NCI-H524 treated with DMSO at 0.1 percent for 48 hours (cell line): ENCODE results near the gene ANKRD13D.
"Not testable (repeated sequence)": the region's sequence is repeated elsewhere in the genome, so short reads cannot be mapped to it uniquely, and the experiment has no call there.

Experiments used
- DNase-seq: peaks from one replicate; lab custom pipeline; 2025; lab: John Stamatoyannopoulos, UW

The ANKRD13D gene

DNA sequence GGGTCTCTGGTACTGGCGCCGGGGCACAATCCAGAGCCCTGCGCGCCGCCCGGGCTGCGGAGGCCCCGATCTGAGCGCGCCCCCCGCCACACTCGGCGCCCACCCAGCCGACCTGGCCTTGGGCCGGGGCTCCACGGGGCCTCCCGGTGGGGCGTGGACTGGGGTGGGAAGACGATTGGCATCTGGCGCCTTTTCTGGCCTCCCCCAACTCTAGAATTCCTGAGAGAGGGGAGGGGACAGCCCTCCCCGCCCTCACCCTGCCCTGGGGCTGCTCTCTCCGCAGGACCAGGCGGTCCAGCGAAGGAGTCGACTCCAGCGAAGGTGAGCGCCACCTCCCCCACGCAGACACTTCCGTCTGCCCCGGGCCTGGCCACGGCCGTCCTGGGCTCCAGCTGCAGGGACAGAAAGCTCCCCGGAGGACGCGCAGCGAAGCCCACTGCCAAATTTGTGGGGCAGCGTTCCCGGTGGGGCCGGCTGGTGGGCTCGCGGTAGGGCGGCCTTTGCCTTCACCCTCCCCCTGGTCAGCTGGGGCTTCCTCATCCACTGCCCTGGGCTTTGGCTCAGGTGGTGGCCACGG, 14.8 kb downstream of the ANKRD13D start:
- no peak for DNase-seq

DNA sequence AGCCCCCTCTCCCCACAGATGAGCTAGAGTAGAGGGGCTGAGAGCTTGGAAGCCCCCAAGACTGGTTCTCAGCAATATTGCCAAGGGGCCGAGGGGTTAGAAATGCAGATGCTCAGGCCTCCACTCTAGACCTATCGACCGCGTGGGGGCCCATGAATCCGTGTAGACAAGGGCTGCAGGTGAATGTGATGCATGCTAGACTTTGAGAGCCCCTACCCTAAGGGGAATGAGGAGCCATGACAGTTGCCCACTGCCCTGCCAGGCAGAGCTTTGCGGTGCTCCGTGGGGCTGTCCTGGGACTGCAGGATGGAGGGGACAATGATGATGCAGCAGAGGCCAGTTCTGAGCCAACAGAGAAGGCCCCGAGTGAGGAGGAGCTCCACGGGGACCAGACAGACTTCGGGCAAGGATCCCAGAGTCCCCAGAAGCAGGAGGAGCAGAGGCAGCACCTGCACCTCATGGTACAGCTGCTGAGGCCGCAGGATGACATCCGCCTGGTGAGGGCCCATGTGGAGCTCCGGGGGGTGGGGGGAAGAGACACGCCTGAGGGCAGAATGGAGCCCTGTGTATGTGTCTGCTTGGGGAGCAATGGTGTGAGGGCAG, 15.5 kb downstream of the ANKRD13D start:
- no peak for DNase-seq

DNA sequence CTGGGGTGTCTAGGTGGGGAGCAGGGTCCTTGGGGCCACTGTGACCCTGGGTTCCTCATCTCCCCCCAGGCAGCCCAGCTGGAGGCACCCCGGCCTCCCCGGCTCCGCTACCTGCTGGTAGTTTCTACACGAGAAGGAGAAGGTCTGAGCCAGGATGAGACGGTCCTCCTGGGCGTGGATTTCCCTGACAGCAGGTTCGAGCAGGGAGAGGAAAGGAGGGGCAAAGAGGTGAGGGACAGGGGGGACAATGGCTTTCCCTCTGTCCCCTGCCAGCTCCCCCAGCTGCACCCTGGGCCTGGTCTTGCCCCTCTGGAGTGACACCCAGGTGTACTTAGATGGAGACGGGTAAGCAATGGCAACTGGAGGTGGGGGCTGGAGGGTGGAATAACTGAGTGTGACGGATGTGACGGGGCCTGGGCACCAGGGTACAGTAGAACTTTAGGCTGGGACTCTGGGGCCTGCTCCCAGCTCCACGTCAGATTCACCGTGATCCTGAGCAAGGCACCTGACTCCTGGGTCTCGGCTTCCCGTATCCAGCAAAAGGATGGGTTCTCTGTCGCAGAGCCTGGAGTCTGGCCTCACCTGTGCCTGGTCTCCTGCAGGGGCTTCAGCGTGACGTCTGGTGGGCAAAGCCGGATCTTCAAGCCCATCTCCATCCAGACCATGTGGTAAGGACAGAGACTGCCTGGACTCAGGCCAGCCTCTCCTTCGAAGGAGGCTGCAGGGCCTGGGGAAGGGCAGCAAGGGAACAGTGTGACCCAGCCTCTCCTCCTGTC, 17.9 kb downstream of the ANKRD13D start:
- DNase-seq = no peak

DNA sequence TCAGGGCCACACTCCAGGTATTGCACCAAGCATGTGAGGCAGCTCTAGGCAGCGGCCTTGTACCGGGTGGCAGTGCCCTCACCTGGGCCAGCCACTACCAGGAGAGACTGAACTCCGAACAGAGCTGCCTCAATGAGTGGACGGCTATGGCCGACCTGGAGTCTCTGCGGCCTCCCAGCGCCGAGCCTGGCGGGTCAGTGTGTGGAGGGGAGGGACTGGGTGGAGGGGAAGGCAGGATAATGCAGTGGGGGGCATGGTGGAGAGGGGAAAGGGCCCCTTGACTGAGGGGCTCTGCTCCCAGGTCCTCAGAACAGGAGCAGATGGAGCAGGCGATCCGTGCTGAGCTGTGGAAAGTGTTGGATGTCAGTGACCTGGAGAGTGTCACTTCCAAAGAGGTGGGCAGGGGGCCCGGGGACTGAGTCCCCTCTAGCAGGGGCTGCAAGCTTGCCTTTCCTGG, 18.5 kb downstream of the ANKRD13D start:
- no peak for DNase-seq

DNA sequence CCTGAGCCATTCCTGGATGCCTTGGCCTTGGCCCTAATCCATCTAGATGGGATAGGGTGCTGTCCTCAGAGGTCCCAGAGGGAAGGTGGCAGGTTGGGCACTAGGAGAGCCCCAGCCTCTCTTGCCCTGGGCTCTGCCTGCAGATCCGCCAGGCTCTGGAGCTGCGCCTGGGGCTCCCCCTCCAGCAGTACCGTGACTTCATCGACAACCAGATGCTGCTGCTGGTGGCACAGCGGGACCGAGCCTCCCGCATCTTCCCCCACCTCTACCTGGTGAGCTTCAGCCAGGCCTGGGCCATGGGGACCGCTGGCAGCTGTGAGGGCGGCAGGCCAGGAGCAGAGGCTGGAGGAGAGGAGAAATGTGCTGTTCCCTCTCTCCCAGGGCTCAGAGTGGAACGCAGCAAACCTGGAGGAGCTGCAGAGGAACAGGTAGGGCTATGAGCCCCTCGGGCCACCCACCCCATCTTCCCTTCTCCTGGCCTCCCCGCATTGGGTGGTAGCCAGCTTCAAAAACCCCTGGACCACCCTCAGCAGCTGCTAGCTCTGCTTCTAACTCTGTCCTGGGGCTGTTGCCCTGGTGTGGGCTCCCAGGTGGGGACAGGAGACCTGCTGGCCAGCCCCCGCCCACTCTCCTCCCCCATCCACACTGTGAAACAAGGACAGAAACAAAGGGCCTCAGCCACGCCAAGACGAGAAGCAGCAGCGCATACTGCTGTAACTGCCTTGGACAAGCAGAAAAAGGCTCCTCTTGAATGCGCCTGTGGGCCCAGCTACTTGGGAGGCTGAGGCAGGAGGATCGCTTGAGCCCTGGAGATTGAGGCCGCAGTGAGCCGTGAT, 19.1 kb downstream of the ANKRD13D start:
- DNase-seq = no peak

DNA sequence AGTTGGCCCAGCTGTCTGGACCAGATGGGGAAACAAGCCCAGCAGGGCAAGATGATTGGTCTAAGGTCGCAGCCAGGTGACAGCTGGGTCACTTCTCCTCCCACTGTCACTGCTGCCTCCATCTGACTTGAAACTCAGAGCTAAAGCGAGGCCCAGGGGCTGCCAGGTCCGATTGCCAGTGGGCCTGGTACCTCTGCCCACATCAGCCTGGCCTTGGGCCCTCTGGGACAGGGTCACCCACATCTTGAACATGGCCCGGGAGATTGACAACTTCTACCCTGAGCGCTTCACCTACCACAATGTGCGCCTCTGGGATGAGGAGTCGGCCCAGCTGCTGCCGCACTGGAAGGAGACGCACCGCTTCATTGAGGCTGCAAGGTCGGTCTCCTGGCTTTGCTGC, 20.1 kb downstream of the ANKRD13D start:
- no peak for DNase-seq

DNA sequence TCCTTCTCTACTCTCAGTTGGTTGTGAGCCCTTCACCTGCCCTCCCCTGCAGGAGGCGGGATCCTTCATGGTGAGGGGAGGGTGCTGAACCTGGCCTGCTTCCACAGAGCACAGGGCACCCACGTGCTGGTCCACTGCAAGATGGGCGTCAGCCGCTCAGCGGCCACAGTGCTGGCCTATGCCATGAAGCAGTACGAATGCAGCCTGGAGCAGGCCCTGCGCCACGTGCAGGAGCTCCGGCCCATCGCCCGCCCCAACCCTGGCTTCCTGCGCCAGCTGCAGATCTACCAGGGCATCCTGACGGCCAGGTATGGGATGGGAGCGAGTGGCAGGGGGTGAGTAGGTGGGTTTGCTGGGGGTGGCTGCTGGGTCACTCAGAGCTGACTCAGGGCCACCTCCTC, 20.6 kb downstream of the ANKRD13D start:
- DNase-seq = no peak

DNA sequence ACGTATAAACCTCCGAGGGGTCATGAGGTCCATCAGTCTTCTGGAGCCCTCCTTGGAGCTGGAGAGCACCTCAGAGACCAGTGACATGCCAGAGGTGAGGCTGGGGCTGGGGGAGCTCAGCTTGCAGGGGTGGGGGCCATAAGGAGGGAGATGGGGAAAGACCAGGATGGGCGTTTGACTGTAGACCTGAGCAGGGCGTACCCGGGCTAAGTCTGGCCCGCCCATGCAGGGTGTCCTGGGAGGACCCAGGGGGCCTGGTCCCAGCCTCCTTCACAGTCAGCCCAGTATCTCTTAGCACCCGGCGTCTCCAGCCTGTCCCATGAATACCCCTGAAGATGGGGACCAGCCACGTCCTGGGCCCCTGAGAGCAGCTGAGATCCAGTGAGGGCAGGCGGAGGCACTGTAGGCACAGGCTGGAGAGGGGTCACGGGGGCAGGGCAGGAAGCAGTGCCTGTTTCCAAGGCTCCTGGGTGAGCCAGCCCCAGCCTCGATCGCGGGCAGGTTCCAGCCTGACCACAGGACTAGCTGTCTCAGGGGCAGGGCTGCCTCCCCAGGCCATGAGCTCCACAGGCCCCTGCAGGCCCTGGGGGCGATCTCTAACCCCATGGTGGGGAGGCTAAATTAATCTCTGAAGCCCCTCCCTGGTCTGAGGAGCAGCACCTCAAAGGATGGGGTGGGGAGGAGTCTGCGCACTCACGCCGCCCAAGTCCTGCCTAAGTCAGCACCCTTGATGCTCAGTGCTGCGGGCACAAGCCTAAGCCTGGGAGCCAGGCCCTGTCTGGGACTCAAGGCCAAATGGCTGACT, 21.3 kb downstream of the ANKRD13D start:
- no peak for DNase-seq

DNA sequence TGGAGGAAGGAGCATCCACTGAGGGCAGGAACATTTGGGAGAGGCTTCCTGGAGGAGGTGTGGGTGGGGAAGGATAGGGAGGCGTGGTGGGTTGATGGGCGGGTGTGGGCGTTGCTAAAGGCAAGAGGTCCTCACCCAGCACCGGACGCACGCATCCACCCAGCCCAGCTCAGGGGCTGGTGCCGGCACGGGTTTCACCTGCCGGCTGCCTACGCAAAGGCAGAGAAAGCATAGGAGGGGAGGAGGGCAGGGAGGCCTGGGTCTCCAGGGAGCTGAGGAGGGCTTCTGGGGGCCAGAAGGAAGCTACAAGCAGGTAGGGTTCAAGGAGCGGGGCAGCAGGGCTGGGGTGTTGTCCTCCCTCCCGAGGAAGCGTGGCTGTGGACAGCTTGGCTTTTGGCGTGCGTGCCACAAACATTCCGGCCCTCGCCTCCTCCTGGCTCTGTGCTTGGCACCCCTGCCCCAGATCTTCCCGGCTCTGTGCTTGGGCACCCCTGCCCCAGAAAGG, 22.0 kb downstream of the ANKRD13D start:
- no peak for DNase-seq

DNA sequence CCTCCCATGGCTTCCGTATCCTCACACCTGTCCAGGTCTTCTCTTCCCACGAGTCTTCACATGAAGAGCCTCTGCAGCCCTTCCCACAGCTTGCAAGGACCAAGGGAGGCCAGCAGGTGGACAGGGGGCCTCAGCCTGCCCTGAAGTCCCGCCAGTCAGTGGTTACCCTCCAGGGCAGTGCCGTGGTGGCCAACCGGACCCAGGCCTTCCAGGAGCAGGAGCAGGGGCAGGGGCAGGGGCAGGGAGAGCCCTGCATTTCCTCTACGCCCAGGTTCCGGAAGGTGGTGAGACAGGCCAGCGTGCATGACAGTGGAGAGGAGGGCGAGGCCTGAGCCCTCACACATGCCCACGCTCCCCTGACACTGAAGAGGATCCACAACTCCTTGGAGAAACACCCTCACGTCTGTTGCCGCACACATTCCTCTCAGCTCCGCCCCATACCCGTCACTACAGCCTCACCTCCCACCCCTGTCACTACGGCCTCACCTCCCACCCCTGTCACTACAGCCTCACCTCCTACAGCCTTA, 22.5 kb downstream of the ANKRD13D start:
- DNase-seq = no peak

DNA sequence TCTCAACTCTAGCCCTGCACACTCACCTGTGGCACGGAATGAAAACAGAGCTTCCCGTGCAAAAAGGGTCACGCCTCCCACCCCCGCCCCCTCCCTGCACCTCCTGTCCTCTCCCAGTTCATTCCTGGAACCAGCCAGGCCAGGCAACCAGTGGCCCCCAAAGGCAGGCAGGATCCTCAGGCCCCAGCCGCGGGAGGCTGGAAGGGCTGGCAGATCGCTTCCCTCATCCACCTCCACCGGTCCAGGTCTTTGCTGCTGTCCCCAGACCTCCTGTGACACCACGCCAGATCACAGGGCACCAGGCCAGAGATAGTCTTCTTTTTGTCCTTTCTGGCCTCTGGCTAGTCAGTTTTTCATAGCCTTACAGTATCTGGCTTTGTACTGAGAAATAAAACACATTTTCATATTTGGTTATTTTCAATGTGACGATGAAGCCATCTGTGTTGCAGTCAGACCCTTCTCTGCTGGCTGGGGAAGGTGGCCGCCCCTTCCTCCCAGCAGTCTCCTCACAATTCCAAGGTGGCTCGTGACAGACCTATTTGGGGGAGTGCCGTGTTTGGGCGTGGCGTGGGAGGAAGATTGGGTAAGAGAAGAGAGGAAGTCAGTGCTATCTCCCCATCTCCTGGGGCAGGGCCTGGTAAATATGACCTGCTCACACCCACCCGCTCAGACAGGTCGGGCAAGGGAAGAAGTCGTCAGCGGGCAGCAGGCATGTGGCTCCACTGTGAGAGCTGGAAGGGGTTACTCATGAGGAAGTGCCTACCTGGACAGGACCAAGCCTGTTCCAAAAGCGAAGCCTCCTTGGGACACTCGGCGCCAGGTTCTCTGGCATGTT, 23.3 kb downstream of the ANKRD13D start:
- no peak for DNase-seq

DNA sequence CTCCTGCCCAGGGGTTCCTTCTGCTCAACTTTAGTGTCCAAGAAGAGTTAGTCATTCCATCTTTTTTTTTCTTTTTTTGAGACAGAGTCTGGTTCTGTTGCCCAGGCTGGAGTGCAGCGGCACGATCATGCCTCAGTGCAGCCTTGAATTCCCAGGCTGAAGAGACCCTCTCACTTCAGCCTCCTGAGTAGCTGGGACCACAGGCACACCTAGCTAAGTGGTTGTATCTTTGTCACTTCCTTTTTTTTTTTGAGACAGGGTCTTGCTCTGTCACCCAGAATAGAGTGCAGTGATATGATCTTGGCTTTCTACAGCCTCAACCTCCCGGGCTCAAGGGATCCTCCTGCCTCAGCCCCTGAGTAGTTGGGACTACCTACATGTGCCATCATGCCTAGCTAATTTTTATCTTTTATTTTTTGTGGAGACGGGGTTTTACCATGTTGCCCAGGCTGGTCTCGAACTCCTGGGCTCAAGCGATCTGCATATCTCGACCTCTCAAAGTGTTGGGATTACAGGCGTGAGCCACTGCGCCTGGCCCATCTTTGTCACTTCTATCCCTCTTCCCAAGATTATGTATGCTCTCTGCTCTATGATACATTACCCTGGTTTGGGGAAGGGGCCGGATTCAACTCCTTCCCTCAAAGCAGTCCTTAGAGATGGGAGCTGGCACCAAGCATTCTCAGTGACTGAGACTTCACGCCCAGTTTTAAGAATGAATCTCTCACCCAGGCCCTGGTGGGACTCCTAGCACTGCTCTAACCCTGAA, 24.2 kb downstream of the ANKRD13D start:
- DNase-seq = no peak

DNA sequence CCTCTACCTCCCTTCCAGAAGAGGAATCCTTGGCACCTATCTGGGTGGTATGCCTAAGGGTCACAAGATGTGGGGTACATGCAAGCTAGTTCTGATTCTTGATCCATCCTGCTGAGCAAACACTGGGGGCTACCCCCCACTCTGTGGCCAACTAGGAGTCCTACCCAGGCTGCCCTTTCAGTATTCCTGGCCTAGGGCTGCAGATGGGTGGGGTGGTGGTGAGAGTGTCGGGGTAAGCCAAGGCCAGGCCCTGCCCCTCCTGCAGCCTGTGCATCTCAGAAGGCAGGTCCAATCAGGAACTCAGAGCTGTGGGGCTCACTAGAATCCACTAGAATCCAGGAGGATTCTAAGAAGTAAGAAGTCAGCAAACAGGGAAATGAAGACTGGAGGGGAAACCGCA, 25.1 kb downstream of the ANKRD13D start:
- no peak for DNase-seq

DNA sequence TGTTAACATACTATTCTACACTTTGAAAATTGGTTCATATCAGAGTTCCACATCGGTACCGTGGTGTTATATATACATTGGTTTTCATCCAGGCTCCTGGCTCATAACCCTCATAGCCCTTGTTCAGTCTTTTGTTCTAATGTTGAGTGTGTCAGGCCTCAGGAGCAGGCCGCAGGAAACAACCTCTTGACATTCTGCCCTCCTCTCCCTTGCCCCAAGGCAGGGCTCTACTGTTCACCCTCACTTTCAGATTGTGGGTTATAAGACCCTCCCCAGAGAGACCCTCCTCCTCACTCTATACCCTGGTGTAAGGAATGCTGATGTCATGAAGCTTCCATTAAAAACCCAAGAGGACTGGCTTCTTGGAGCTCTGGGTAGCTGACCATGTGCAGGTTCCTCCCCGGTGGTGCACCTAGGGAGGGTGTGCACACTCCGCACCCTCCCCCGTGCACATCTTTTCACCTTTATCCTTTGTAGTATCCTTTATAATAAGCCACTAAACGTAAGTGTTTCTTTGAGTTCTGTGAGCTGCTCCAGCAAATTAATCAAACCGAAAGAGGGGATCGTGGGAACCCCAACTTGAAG, 26.3 kb downstream of the ANKRD13D start:
- no peak for DNase-seq

DNA sequence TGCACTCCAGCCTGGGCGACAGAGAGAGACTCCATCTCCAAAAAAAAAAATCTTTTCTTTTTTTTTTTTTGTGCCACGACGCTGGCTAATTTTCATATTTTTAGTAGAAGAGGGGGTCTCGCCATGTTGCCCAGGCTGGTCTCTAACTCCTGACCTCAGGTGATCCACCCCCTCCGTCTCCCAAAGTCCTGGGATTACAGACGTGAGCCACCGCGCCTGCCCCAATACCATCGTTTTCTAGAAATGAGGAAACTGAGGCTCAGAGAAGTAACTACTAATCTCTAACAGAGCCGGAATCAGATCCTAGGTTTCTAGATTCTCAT, 27.7 kb downstream of the ANKRD13D start:
- DNase-seq = no peak

DNA sequence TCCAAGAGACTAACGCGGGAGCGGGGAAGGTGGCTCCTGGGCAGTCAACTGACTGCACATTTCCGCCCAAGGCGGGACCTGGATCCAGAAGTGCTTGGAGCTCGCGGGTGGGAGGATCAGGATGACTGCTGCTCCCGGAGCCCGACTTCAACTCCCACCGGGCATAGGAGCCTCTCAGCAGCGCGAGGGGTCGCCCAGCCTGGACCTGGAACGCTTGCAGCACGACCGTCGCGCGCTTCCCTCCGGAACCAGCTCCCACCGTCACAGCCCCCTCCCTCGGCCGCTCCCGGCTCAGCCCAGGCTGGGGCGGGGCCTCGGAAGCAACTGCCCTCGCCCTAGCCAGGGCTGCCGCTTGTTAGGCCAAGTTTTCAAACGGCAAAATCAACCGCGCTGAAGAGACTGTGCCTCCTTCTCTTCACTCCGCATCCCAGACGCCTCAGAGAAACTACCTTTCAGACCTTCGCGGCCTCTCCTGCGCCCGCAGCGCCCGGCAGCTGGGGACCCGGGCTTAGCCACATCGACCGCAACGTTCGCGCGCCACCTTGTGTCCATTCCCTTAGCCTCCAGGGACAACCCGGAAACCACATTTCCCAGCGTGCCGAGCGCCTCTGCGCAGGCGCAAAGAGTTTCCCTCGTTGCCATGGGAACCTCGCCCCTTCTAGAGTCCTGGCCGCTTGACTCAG, 28.2 kb downstream of the ANKRD13D start:
- peak; percentile 53 for DNase-seq

DNA sequence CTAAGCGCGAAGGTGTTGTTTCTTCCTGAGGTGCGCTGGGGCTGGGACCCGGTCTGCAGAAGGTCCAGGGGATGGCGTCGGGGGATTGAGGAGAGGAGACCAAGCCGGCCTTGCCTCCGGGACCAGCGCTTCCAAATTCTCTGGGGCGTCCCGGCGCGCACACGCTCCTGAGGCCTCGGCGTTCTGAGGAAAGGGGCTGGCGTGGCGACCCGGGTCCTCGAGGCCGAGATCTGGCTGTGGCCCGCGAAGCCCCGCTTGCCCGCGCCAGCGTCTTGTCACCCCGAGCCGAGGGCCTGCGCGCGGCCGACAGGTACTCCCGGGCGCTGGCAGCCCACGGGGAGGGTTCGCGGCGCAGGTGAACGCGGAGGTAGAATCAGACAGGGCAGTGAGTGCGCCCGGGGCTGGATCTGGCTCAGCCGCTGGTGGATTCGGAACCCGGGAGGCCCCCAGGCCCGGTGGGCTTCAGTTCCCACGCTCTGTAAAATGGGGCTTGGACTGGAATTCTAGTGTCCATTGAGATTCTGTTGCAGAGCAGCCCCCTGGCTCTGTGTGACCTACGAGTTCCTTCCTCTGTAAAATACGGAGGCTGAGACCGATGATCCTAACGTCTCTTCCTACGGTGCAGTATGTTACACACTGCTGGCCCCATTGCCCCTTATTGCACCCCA, 28.9 kb downstream of the ANKRD13D start:
- DNase-seq = no peak

DNA sequence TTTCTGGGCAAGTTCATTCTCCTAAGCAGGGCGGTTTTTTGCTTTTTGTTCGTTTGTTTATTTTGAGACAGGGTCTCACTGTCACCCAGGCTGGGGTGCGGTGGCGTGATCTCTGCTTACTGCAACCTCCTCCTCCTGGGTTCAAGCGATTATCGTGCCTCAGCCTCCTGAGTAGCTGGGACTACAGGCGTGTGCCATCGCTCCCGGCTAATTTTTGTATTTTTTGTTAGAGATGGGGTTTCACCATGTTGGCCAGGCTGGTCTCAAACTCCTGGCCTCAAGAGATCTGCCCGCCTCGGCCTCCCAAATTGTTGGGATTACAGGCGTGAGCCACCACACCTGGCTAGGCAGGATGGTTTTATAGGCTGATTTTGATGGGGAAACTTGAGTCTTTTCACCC, 29.8 kb downstream of the ANKRD13D start:
- not testable (repeated sequence) for DNase-seq
